ENCODE measurements around the gene CAMK2B. TPM values are rescaled to one million over a fixed set of nuclear protein-coding genes. Genes with fewer than 3 reads are reported as not detected.

Gene CAMK2B
- total RNA-seq: 98.0 TPM
- long read RNA-seq, full-length matches to known transcripts: 13 of 369 reads
- long read RNA-seq, partial matches to known transcripts: 23 of 369 reads
- long read RNA-seq, other reads (novel, unspliced or antisense): 333 of 369 reads

GRCh38 chr7:44325201-44325671, at the start of gene CAMK2B:
CAMK2B (minus strand) TSS chr7:44325594; CDS start chr7:44325421, 173 bp downstream.
- peaks cover 33% of the 10 kb centered on the region for H3K27me3 ChIP-seq (ENCODE audit: low read depth)
- H3K9me3 ChIP-seq (replicated peaks): no peaks in the 10 kb centered on the region
- no peaks in the 10 kb centered on the region for H3K36me3 ChIP-seq
- peaks cover 48% of the 10 kb centered on the region for H3K4me1 ChIP-seq
- peak within 1 kb of the TSS; percentile 68 for H3K4me3 ChIP-seq
- TF ChIP-seq CTCF (IDR thresholded peaks at IDR 0.05; ENCODE audit: borderline replicate concordance): no peak
- intact Hi-C loops (cut with micrococcal nuclease): no loop called here
- no peak for DNase-seq
- peak within 1 kb of the TSS; percentile 89 for H3K27ac ChIP-seq (replicated peaks)

DNA sequence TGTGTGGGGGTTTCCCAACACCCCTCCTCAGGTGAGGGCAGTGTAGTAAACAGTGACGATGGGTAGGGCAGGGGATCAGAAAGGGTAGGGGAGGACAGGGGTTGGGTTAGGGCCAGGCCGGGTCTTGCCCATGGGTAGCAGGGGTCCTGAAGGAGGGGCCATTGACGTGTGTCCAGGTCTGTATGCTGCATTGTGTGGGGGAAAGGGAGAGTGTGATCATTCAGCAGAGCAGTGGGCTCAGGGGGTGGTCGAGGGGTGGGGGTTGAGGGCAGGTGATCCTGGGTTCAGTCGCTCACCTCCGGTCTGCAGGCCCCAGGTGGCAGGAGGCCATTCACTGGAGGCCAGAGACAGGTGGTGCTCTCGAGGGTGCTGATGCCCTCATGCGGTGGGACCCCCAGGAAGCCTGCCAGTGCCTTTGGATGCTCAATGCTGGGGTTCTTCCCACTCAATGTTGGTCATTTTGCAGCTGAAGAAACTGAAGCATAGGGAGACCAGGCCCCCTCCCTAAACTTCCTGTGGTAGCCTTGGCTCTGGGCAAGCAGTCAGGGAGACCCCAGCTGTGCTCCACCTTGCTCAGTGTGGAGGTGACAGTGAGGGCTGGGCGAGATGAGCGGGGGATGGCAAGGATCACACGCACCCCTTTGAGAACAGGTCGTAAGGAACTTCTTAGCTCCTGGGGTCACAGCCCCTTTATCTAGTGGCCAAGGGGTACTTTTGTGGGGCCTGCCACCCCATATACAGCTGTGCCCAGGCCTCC, 48.8 kb upstream of the CAMK2B start:
- Histone ChIP-seq H3K9me3 (replicated peaks) (no peaks in the 10 kb centered on the region), H3K36me3 (no peaks in the 10 kb centered on the region), H3K4me3 (no peak overlapping the region), H3K27ac (replicated peaks) (no peak overlapping the region), H3K27me3 (ENCODE audit: low read depth) (no peaks in the 10 kb centered on the region), H3K4me1 (no peaks in the 10 kb centered on the region)
- TF ChIP-seq CTCF (IDR thresholded peaks at IDR 0.05; ENCODE audit: borderline replicate concordance): no peak
- no peak for DNase-seq
- intact Hi-C loops (cut with micrococcal nuclease): no loop called here

DNA sequence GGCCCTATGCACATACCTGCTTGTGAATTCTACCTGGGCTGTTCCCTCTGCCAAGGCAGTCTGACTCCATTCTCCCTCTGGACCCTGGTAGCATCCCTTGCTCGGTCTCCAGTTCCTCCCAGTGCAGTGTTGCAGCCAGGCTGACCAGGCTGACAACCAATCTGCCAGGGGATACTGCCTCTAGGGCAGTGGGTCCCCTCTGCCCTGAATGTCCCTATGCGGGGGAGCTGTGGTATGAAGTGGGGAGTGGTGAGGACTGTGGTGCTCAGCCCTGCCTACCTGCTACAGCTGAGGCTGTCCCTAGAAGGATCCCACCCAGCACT, 48.0 kb upstream of the CAMK2B start:
- no peaks in the 10 kb centered on the region for H3K36me3 ChIP-seq
- no peaks in the 10 kb centered on the region for H3K9me3 ChIP-seq (replicated peaks)
- H3K4me3 ChIP-seq: no peak overlapping the region
- peaks cover 7% of the 10 kb centered on the region for H3K27me3 ChIP-seq (ENCODE audit: low read depth)
- no peak for TF ChIP-seq CTCF (IDR thresholded peaks at IDR 0.05; ENCODE audit: borderline replicate concordance)
- intact Hi-C loops (cut with micrococcal nuclease): no loop called here
- no peaks in the 10 kb centered on the region for H3K4me1 ChIP-seq
- no peak for DNase-seq
- no peak overlapping the region for H3K27ac ChIP-seq (replicated peaks)

- Histone ChIP-seq H3K27me3 (ENCODE audit: low read depth) (peaks cover 11% of the 10 kb centered on the region), H3K4me3 (no peak overlapping the region), H3K9me3 (replicated peaks) (no peaks in the 10 kb centered on the region), H3K27ac (replicated peaks) (no peak overlapping the region), H3K4me1 (no peaks in the 10 kb centered on the region), H3K36me3 (no peaks in the 10 kb centered on the region)
- TF ChIP-seq CTCF (IDR thresholded peaks at IDR 0.05; ENCODE audit: borderline replicate concordance): no peak
- DNase-seq: no peak
- intact Hi-C loops (cut with micrococcal nuclease): no loop called here
Observed at GRCh38 chr7:44372560-44373417, 47.4 kb upstream of the CAMK2B start.

DNA sequence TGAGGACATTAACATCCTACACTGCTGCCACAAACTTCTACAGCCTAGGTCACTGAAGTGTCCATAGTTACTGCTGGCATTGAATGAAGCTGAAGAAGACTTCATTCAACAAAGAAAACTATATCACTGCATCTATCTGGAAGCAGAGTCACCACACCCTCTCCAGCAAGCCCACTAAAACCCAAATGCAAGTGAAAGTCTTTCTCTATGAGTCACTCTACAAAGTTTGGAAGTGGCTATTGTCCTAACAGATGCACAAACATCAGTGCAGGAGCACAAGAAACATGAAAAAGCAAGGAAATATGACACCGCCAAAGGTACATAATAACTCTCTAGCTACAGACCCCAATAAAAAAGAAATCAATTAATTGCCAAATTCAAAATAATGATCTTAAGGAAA, 43.5 kb upstream of the CAMK2B start:
- TF ChIP-seq CTCF (IDR thresholded peaks at IDR 0.05; ENCODE audit: borderline replicate concordance): no peak
- H3K4me3 ChIP-seq: no peak overlapping the region
- intact Hi-C loops (cut with micrococcal nuclease): no loop called here
- DNase-seq: no peak
- H3K27me3 ChIP-seq (ENCODE audit: low read depth): peaks cover 14% of the 10 kb centered on the region
- no peaks in the 10 kb centered on the region for H3K9me3 ChIP-seq (replicated peaks)
- H3K27ac ChIP-seq (replicated peaks): no peak overlapping the region
- no peaks in the 10 kb centered on the region for H3K4me1 ChIP-seq
- no peaks in the 10 kb centered on the region for H3K36me3 ChIP-seq

Measured in left ventricle myocardium inferior (tissue), 1 donor.